HK-2 (cell line): ENCODE results near the gene DEGS1.

Source experiments
- DNase-seq: peaks from one replicate; pipeline ENCODE4 v3.0.0-alpha.2; 2018; ENCODE audit not compliant: unreplicated experiment

The DEGS1 gene

GRCh38 chr1:224213438-224214119, 30.5 kb downstream of the DEGS1 start:
- DNase-seq, result peak; percentile 45

GRCh38 chr1:224216382-224216781, 33.3 kb downstream of the DEGS1 start:
- no peak for DNase-seq

GRCh38 chr1:224217655-224218623, 34.9 kb downstream of the DEGS1 start:
- no peak for DNase-seq

GRCh38 chr1:224219011-224219611, 36.1 kb downstream of the DEGS1 start:
- no peak for DNase-seq

GRCh38 chr1:224219612-224220059, 36.6 kb downstream of the DEGS1 start:
- no peak for DNase-seq

GRCh38 chr1:224223819-224224714, 41.0 kb downstream of the DEGS1 start:
- no peak for DNase-seq

- no peak for DNase-seq
Measured at GRCh38 chr1:224226849-224227502, 43.9 kb downstream of the DEGS1 start.

GRCh38 chr1:224234017-224234416, 51.0 kb downstream of the DEGS1 start:
- DNase-seq, result no peak

GRCh38 chr1:224235813-224236493, 52.9 kb downstream of the DEGS1 start:
- DNase-seq, result no peak

GRCh38 chr1:224237119-224237881, 54.3 kb downstream of the DEGS1 start:
- no peak for DNase-seq

GRCh38 chr1:224238212-224238611, 55.2 kb downstream of the DEGS1 start:
- DNase-seq, result no peak

GRCh38 chr1:224238756-224239155, 55.7 kb downstream of the DEGS1 start:
- DNase-seq, result no peak
